Mesendoderm (in vitro differentiated cells): ENCODE results near the gene TYW3.

Source experiments
- DNase-seq: peaks from one replicate; pipeline ENCODE4 v3.0.0; 2013
- H2AK5ac ChIP-seq: 2 replicates; pipeline ENCODE4 v1.6.1; 2013; ENCODE audit warnings: low read length, inconsistent platforms
- H2BK120ac ChIP-seq: 2 replicates; pipeline ENCODE4 v1.6.1; 2013; ENCODE audit warnings: low read depth, mild to moderate bottlenecking, low read length, moderate library complexity, mixed read lengths
- H2BK15ac ChIP-seq: replicated peaks from 2 replicates; pipeline ENCODE4 v1.6.1; 2013; ENCODE audit warnings: low read depth, mild to moderate bottlenecking, moderate library complexity
- H2BK5ac ChIP-seq: 2 replicates; pipeline ENCODE4 v1.6.1; 2013; ENCODE audit warnings: low read length, inconsistent platforms
- H3K18ac ChIP-seq: 2 replicates; pipeline ENCODE4 v1.6.1; 2013; ENCODE audit warnings: mild to moderate bottlenecking, low read length, mixed read lengths
- H3K23ac ChIP-seq: one replicate; pipeline ENCODE4 v1.6.1; 2013; ENCODE audit warnings: low read length
- H3K27ac ChIP-seq: 2 replicates; pipeline ENCODE4 v1.5.1; 2013; ENCODE audit warnings: low read depth, mild to moderate bottlenecking, inconsistent platforms, low read length, moderate library complexity
- H3K27me3 ChIP-seq: 2 replicates; pipeline ENCODE4 v1.6.1; 2013; ENCODE audit warnings: low read length, control low read depth, mild to moderate bottlenecking, inconsistent platforms; ENCODE audit not compliant: insufficient read depth, poor library complexity
- H3K36me3 ChIP-seq: 2 replicates; pipeline ENCODE4 v1.6.1; 2013; ENCODE audit warnings: low read length, inconsistent platforms; ENCODE audit not compliant: control insufficient read depth, insufficient read depth
- H3K4ac ChIP-seq: one replicate; pipeline ENCODE4 v1.6.1; 2013; ENCODE audit warnings: low read depth, mild to moderate bottlenecking, low read length, moderate library complexity
- H3K4me1 ChIP-seq: 2 replicates; pipeline ENCODE4 v1.6.1; 2013; ENCODE audit warnings: low read depth, low read length, inconsistent platforms; ENCODE audit not compliant: control insufficient read depth
- H3K4me2 ChIP-seq: 2 replicates; pipeline ENCODE4 v1.6.1; 2013; ENCODE audit warnings: low read length
- H3K4me3 ChIP-seq: 2 replicates; pipeline ENCODE4 v1.5.1; 2013; ENCODE audit warnings: mild to moderate bottlenecking, low read length
- H3K56ac ChIP-seq: one replicate; pipeline ENCODE4 v1.6.1; 2013; ENCODE audit warnings: low read length
- H3K79me1 ChIP-seq: 2 replicates; pipeline ENCODE4 v1.6.1; 2013; ENCODE audit warnings: low read length, inconsistent platforms
- H3K79me2 ChIP-seq: 2 replicates; pipeline ENCODE4 v1.6.1; 2013; ENCODE audit warnings: mild to moderate bottlenecking, low read length; ENCODE audit not compliant: control insufficient read depth, insufficient read depth
- H3K9ac ChIP-seq: 2 replicates; pipeline ENCODE4 v1.6.1; 2013; ENCODE audit warnings: low read length, inconsistent platforms
- H4K5ac ChIP-seq: one replicate; pipeline ENCODE4 v1.6.1; 2013; ENCODE audit warnings: low read length
- H4K8ac ChIP-seq: one replicate; pipeline ENCODE4 v1.6.1; 2013; ENCODE audit warnings: low read depth, mild to moderate bottlenecking, control low read depth, low read length, moderate library complexity
- WGBS: extraction: QIAGEN DNeasy Blood & Tissue Kit; methylation state at CpG from one replicate; pipeline ENCODE4 v1.1.7; 2013; ENCODE audit warnings: low lambda C conversion rate, missing lambda C conversion rate; ENCODE audit not compliant: insufficient coverage; ENCODE audit errors: extremely low coverage; 5-methylcytosine and 5-hydroxymethylcytosine counted together

TYW3 gene

DNA sequence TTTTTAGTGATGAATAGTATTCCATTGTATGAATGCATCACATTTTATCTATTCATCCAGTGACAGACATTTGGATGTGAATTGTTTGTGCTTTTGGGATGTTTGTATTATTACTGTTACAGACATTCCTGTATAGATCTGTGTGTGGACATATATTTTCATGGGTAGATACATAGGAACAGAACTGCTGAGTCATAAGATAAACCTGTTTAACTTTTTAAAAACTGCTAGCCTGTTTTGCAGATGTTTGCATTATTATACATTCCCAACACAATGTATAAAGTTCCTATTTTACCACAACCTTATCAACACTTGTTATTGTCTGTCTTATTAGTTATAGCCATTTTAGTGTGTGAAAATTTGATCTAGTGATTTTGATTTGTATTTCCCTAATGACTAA lies 46.8 kb downstream of the TYW3 start:
- Histone ChIP-seq H2BK5ac (no peak overlapping the region), H3K4me1 (no peaks in the 10 kb centered on the region), H3K23ac (no peak overlapping the region), H2AK5ac (no peak overlapping the region), H2BK120ac (no peak overlapping the region), H3K27ac (no peak overlapping the region), H4K5ac (no peak overlapping the region), H3K79me1 (no peaks in the 10 kb centered on the region), H2BK15ac (no peak overlapping the region), H3K56ac (no peak overlapping the region), H3K18ac (no peak overlapping the region), H3K4ac (no peak overlapping the region), H3K9ac (no peak overlapping the region), H3K4me3 (no peak overlapping the region), H3K79me2 (no peaks in the 10 kb centered on the region), H3K36me3 (no peaks in the 10 kb centered on the region), H4K8ac (no peak overlapping the region), H3K4me2 (no peak overlapping the region), H3K27me3 (no peaks in the 10 kb centered on the region)
- DNase-seq = no peak

DNA sequence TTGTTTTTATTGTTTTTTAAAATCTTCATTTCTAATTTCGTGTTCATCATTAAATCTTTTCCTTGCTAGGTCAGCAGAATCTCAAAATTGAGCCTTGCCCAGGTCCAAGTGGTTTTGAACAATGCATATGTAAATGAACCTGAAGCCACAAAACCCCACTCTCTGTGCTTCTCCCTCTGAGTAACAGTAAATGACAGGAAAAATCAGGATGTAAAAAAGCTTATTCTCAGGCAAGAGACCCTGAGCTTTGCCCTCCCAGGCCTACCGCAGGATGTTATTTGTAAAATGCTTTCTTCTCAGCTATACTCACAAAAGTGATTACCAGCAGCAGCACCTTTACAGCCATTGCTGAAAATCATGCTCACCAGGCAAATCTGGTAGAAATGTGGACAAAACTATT lies 47.6 kb downstream of the TYW3 start:
- Histone ChIP-seq H3K4me1 (no peaks in the 10 kb centered on the region), H2BK120ac (no peak overlapping the region), H3K4ac (no peak overlapping the region), H4K8ac (no peak overlapping the region), H3K27ac (no peak overlapping the region), H3K4me3 (no peak overlapping the region), H3K79me2 (no peaks in the 10 kb centered on the region), H4K5ac (no peak overlapping the region), H3K79me1 (no peaks in the 10 kb centered on the region), H2BK5ac (no peak overlapping the region), H3K36me3 (no peaks in the 10 kb centered on the region), H3K56ac (no peak overlapping the region), H3K27me3 (no peaks in the 10 kb centered on the region), H3K4me2 (no peak overlapping the region), H3K18ac (peak overlapping the region; percentile 10), H2AK5ac (no peak overlapping the region), H2BK15ac (no peak overlapping the region), H3K23ac (no peak overlapping the region), H3K9ac (no peak overlapping the region)
- peak; percentile 12 for DNase-seq
- WGBS = no CpG with 5 or more reads among the region's 2 CpGs

DNA sequence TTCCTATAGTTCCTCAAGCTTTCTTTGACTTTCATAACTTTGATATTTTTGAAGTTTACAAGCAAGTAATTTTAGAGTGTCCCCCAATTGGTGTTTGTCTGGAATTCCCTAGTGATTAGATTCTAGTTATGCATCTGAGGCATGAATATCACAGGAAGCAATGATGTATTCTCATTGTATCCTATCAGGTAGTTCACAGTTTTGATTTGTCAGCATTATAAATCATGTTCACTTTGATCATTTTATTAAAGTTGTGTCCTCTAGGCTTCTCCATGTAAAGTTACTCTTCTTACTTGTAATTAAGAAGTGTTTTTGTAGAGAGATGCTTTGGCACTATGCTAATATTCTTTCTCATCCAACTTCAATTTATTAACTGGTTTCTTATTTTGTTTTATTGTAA lies 53.0 kb downstream of the TYW3 start:
- DNase-seq = no peak
- H2AK5ac ChIP-seq = no peak overlapping the region
- no peak overlapping the region for H3K9ac ChIP-seq
- H3K4me1 ChIP-seq = no peaks in the 10 kb centered on the region
- H4K5ac ChIP-seq = no peak overlapping the region
- no peak overlapping the region for H4K8ac ChIP-seq
- no peak overlapping the region for H3K27ac ChIP-seq
- no peak overlapping the region for H2BK15ac ChIP-seq
- no peaks in the 10 kb centered on the region for H3K79me2 ChIP-seq
- H3K4me2 ChIP-seq = no peak overlapping the region
- H3K23ac ChIP-seq = no peak overlapping the region
- no peak overlapping the region for H3K4ac ChIP-seq
- no peak overlapping the region for H3K4me3 ChIP-seq
- H3K36me3 ChIP-seq = no peaks in the 10 kb centered on the region
- no peaks in the 10 kb centered on the region for H3K79me1 ChIP-seq
- no peak overlapping the region for H2BK120ac ChIP-seq
- H2BK5ac ChIP-seq = no peak overlapping the region
- no peak overlapping the region for H3K56ac ChIP-seq
- H3K18ac ChIP-seq = no peak overlapping the region
- H3K27me3 ChIP-seq = no peaks in the 10 kb centered on the region

DNA sequence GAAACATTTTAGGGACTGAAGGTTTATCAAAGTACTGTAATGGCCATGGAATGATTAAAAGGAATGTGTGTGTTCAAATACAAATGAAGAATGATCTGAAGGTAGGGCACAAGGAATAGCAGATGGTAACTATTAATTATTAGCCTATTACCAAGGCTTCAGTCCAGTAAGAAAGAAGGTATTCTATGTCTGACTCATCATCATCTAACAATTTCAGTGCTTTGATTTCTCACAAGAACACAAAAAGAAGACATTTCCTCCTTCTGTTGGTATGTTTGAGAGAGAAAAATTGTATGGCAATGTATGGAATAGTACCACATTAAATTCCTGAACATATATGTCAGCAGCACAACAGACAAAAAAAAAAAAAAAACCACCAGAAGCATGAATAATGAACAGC lies 57.5 kb downstream of the TYW3 start:
- no peak overlapping the region for H3K4me2 ChIP-seq
- no peak overlapping the region for H3K56ac ChIP-seq
- no peaks in the 10 kb centered on the region for H3K36me3 ChIP-seq
- no peak overlapping the region for H3K18ac ChIP-seq
- H3K9ac ChIP-seq = no peak overlapping the region
- H3K27ac ChIP-seq = no peak overlapping the region
- no peak overlapping the region for H3K4me3 ChIP-seq
- no peak overlapping the region for H4K8ac ChIP-seq
- no peak overlapping the region for H2BK120ac ChIP-seq
- no peak overlapping the region for H2AK5ac ChIP-seq
- no peaks in the 10 kb centered on the region for H3K79me1 ChIP-seq
- no peak overlapping the region for H3K4ac ChIP-seq
- H3K23ac ChIP-seq = no peak overlapping the region
- H3K4me1 ChIP-seq = no peaks in the 10 kb centered on the region
- no peak overlapping the region for H4K5ac ChIP-seq
- no peak overlapping the region for H2BK15ac ChIP-seq
- no peaks in the 10 kb centered on the region for H3K27me3 ChIP-seq
- no peak overlapping the region for H2BK5ac ChIP-seq
- no peak for DNase-seq
- no peaks in the 10 kb centered on the region for H3K79me2 ChIP-seq

DNA sequence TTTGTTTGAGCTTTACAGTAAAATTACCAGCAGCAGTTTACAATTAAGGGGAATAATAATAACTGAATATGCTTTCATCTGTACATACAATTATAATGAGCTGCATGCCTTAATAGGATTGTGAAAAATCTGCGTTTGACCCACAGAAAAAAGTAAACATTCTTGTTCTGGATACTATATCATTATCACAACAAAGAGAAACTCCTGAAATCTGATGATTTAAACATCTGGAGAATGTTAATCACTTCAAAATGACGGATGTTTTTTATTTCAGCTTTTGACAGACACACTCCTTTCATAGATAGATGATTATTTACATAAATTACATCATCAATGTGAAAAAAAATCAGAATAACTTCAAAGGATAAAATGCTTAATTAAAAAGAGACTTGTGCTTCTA lies 58.5 kb downstream of the TYW3 start:
- H3K36me3 ChIP-seq = no peaks in the 10 kb centered on the region
- no peaks in the 10 kb centered on the region for H3K27me3 ChIP-seq
- H2BK15ac ChIP-seq = no peak overlapping the region
- no peak overlapping the region for H3K4ac ChIP-seq
- no peak overlapping the region for H3K27ac ChIP-seq
- no peaks in the 10 kb centered on the region for H3K4me1 ChIP-seq
- no peak overlapping the region for H3K23ac ChIP-seq
- no peak overlapping the region for H2BK5ac ChIP-seq
- no CpG with 5 or more reads among the region's 2 CpGs for WGBS
- no peak overlapping the region for H3K18ac ChIP-seq
- H2AK5ac ChIP-seq = no peak overlapping the region
- H3K4me3 ChIP-seq = no peak overlapping the region
- no peak overlapping the region for H3K9ac ChIP-seq
- no peak for DNase-seq
- no peak overlapping the region for H3K4me2 ChIP-seq
- no peak overlapping the region for H2BK120ac ChIP-seq
- H3K79me1 ChIP-seq = no peaks in the 10 kb centered on the region
- no peak overlapping the region for H3K56ac ChIP-seq
- H3K79me2 ChIP-seq = no peaks in the 10 kb centered on the region
- H4K8ac ChIP-seq = no peak overlapping the region
- H4K5ac ChIP-seq = no peak overlapping the region

- H3K4me2 ChIP-seq = no peak overlapping the region
- no peak overlapping the region for H2BK15ac ChIP-seq
- no peak overlapping the region for H2BK120ac ChIP-seq
- no peak overlapping the region for H3K56ac ChIP-seq
- no peaks in the 10 kb centered on the region for H3K79me2 ChIP-seq
- no peak overlapping the region for H3K4ac ChIP-seq
- no peak overlapping the region for H3K23ac ChIP-seq
- H3K79me1 ChIP-seq = no peaks in the 10 kb centered on the region
- H3K27me3 ChIP-seq = no peaks in the 10 kb centered on the region
- no peak overlapping the region for H4K8ac ChIP-seq
- no peak overlapping the region for H3K9ac ChIP-seq
- no peaks in the 10 kb centered on the region for H3K36me3 ChIP-seq
- no peaks in the 10 kb centered on the region for H3K4me1 ChIP-seq
- no peak overlapping the region for H4K5ac ChIP-seq
- no peak overlapping the region for H3K27ac ChIP-seq
- no peak overlapping the region for H2BK5ac ChIP-seq
- no peak for DNase-seq
- no peak overlapping the region for H3K4me3 ChIP-seq
- no peak overlapping the region for H2AK5ac ChIP-seq
- no peak overlapping the region for H3K18ac ChIP-seq
These were observed 66.2 kb downstream of the TYW3 start for GRCh38 chr1:74799119-74799657.
